ENCODE results near the gene CFAP97. TPM values are rescaled to one million over a fixed set of nuclear protein-coding genes. Genes with fewer than 3 reads are reported as not detected.

CFAP97 gene
- total and polyA plus RNA-seq, 9 of the 15 experiments (the other 6 are each of a cell fraction or from before 2014, with no cell fraction given): 17.3 to 57.8 (median 44.4) TPM

GRCh38 chr4:185120631-185120946 lies 83.2 kb downstream of the CFAP97 start:
- 27% methylated on average over 6 of the region's 6 CpGs for WGBS (ENCODE audit: insufficient coverage, low coverage, missing lambda C conversion rate)
- peak; percentile 3; the same call in 2 of the 3 replicates for ATAC-seq
- in situ Hi-C loops (cut with MboI): no loop called here
- Histone ChIP-seq H3K27ac (ENCODE audit: extremely low read depth, low read depth, low read length) (peak overlapping the region; percentile 44; the same call in 2 of the 3 replicates), H3K4me3 (no peak overlapping the region), H3K9me1 (ENCODE audit: control insufficient read depth, insufficient read depth, low read length) (no peaks in the 10 kb centered on the region), H3K36me3 (ENCODE audit: control insufficient read depth, insufficient read depth, low read length) (no peaks in the 10 kb centered on the region), H3K79me2 (ENCODE audit: control insufficient read depth, insufficient read depth, low read length) (no peaks in the 10 kb centered on the region), H3K27me3 (ENCODE audit: control insufficient read depth in 2 of 2, insufficient read depth in 2 of 2, low read length in 2 of 2) (no peaks in the 10 kb centered on the region), H3K9ac (ENCODE audit: insufficient read depth in 1 of 2, low read depth in 2 of 2, low read length in 2 of 2) (peak overlapping the region in 1 of 2 experiments; percentile 48; a peak in 1 of 4 replicates), H3K4me1 (replicated peaks in 1 of 2; ENCODE audit: control insufficient read depth in 2 of 2, insufficient read depth in 2 of 2, low read length in 2 of 2) (peaks cover 0 to 37% of the 10 kb centered on the region in 2 experiments; a peak in 4 of 5 replicates), H3K9me3 (replicated peaks; ENCODE audit: control insufficient read depth, insufficient read depth, low read depth, low read length) (no peaks in the 10 kb centered on the region), H4K20me1 (replicated peaks; ENCODE audit: control insufficient read depth, insufficient read depth, low read length) (no peaks in the 10 kb centered on the region), H3K4me2 (ENCODE audit: insufficient read depth, low read length) (peak overlapping the region; percentile 44), H2AFZ (ENCODE audit: low read depth, low read length) (peak overlapping the region; percentile 79)
- TF ChIP-seq ZNF609 (CRISPR knock-in tag; IDR thresholded peaks at IDR 0.05; ENCODE audit: borderline replicate concordance) (no peak), GATA2 (CRISPR knock-in tag; IDR thresholded peaks at IDR 0.05) (0 out of 2 replicates have a peak, but pooled peaks have one; percentile 5), NFYB (IDR thresholded peaks at IDR 0.05; ENCODE audit: extremely low read depth, insufficient read length) (peak; percentile 3), ZNF592 (IDR thresholded peaks at IDR 0.05) (no peak)
- no TSS peak for BruUV-seq (replicated peaks)
- no peak for FAIRE-seq
- ChIA-PET CTCF (ENCODE audit: low intra/inter-chr PET ratio) (no interaction called here), POLR2A (interaction anchor here (0.6 kb wide), 1 partner anchor 23 kb away, joined by 3 read pairs; the partner anchor contains the start of gene SLC25A4)
- intact Hi-C loops (cut with micrococcal nuclease): no loop called here
- peak in 2 of 4 experiments; percentile 31 to 39 for DNase-seq (ENCODE audit: extremely low read depth in 1 of 4, low spot score in 3 of 4)
